ENCODE data around the gene P2RY2.

The P2RY2 gene

GRCh38 chr11:73210916-73211667 is 7.0 kb upstream of the P2RY2 start:
- no peak overlapping the region for H3K27ac Mint-ChIP-seq
- no peaks in the 10 kb centered on the region for H3K36me3 Mint-ChIP-seq
- no peaks in the 10 kb centered on the region for H3K4me1 Mint-ChIP-seq
- ATAC-seq, result no peak
- H3K9me3 Mint-ChIP-seq, result no peaks in the 10 kb centered on the region
- no peak overlapping the region for H3K4me3 Mint-ChIP-seq
- no peak for DNase-seq (ENCODE audit: low spot score in 2 of 2)

- no peak overlapping the region for H3K27ac Mint-ChIP-seq
- H3K4me1 Mint-ChIP-seq, result peaks cover 6% of the 10 kb centered on the region
- DNase-seq (ENCODE audit: low spot score in 2 of 2), result no peak
- no peak overlapping the region for H3K4me3 Mint-ChIP-seq
- H3K9me3 Mint-ChIP-seq, result no peaks in the 10 kb centered on the region
- no peaks in the 10 kb centered on the region for H3K36me3 Mint-ChIP-seq
- ATAC-seq, result no peak
Observed at GRCh38 chr11:73213196-73214143, 4.6 kb upstream of the P2RY2 start.

- no peaks in the 10 kb centered on the region for H3K36me3 Mint-ChIP-seq
- peaks cover 6% of the 10 kb centered on the region for H3K4me1 Mint-ChIP-seq
- no peak for DNase-seq (ENCODE audit: low spot score in 2 of 2)
- no peak overlapping the region for H3K4me3 Mint-ChIP-seq
- H3K9me3 Mint-ChIP-seq, result no peaks in the 10 kb centered on the region
- ATAC-seq, result no peak
- H3K27ac Mint-ChIP-seq, result no peak overlapping the region
Observed at GRCh38 chr11:73215191-73216134, 2.6 kb upstream of the P2RY2 start.

- DNase-seq (ENCODE audit: low spot score in 2 of 2), result no peak
- peaks cover 6% of the 10 kb centered on the region for H3K4me1 Mint-ChIP-seq
- H3K27ac Mint-ChIP-seq, result no peak overlapping the region
- no peaks in the 10 kb centered on the region for H3K9me3 Mint-ChIP-seq
- H3K4me3 Mint-ChIP-seq, result peak overlapping the region; percentile 48
- no peak for ATAC-seq
- no peaks in the 10 kb centered on the region for H3K36me3 Mint-ChIP-seq
Observed at GRCh38 chr11:73216465-73216864, 1.6 kb upstream of the P2RY2 start.

- DNase-seq (ENCODE audit: low spot score in 2 of 2) (no peak), ATAC-seq (no peak)
- H3K27ac Mint-ChIP-seq, result no peak overlapping the region
- no peaks in the 10 kb centered on the region for H3K9me3 Mint-ChIP-seq
- H3K4me1 Mint-ChIP-seq, result peaks cover 6% of the 10 kb centered on the region
- peak overlapping the region; percentile 48 for H3K4me3 Mint-ChIP-seq
- H3K36me3 Mint-ChIP-seq, result no peaks in the 10 kb centered on the region
Observed at GRCh38 chr11:73217131-73217809, 811 bp upstream of the P2RY2 start.

- Mint-ChIP-seq H3K27ac (no peak overlapping the region), H3K36me3 (no peaks in the 10 kb centered on the region), H3K4me3 (peak overlapping the region; percentile 48), H3K4me1 (peaks cover 6% of the 10 kb centered on the region), H3K9me3 (no peaks in the 10 kb centered on the region)
- no peak for ATAC-seq
- no peak for DNase-seq (ENCODE audit: low spot score in 2 of 2)
Observed at GRCh38 chr11:73217810-73218105, 323 bp upstream of the P2RY2 start.

GRCh38 chr11:73218830-73219215 is 742 bp downstream of the P2RY2 start:
- ATAC-seq, result no peak
- peak overlapping the region; percentile 48 for H3K4me3 Mint-ChIP-seq
- H3K36me3 Mint-ChIP-seq, result no peaks in the 10 kb centered on the region
- no peak for DNase-seq (ENCODE audit: low spot score in 2 of 2)
- H3K4me1 Mint-ChIP-seq, result peaks cover 6% of the 10 kb centered on the region
- H3K9me3 Mint-ChIP-seq, result no peaks in the 10 kb centered on the region
- H3K27ac Mint-ChIP-seq, result no peak overlapping the region

- peaks cover 13% of the 10 kb centered on the region for H3K4me1 Mint-ChIP-seq
- ATAC-seq (no peak), DNase-seq (ENCODE audit: low spot score in 2 of 2) (no peak)
- no peaks in the 10 kb centered on the region for H3K36me3 Mint-ChIP-seq
- H3K9me3 Mint-ChIP-seq, result no peaks in the 10 kb centered on the region
- H3K27ac Mint-ChIP-seq, result no peak overlapping the region
- peak overlapping the region; percentile 48 for H3K4me3 Mint-ChIP-seq
Observed at GRCh38 chr11:73219396-73220285, 1.6 kb downstream of the P2RY2 start.

GRCh38 chr11:73221451-73221850 is 3.4 kb downstream of the P2RY2 start:
- H3K4me1 Mint-ChIP-seq, result peaks cover 16% of the 10 kb centered on the region
- H3K27ac Mint-ChIP-seq, result no peak overlapping the region
- ATAC-seq, result no peak
- no peak for DNase-seq (ENCODE audit: low spot score in 2 of 2)
- no peak overlapping the region for H3K4me3 Mint-ChIP-seq
- H3K36me3 Mint-ChIP-seq, result no peaks in the 10 kb centered on the region
- no peaks in the 10 kb centered on the region for H3K9me3 Mint-ChIP-seq

GRCh38 chr11:73221996-73222395 is 3.9 kb downstream of the P2RY2 start:
- no peak for DNase-seq (ENCODE audit: low spot score in 2 of 2)
- no peak for ATAC-seq
- Mint-ChIP-seq H3K4me3 (no peak overlapping the region), H3K9me3 (no peaks in the 10 kb centered on the region), H3K4me1 (peaks cover 16% of the 10 kb centered on the region), H3K27ac (no peak overlapping the region), H3K36me3 (no peaks in the 10 kb centered on the region)

- H3K4me1 Mint-ChIP-seq, result peaks cover 10% of the 10 kb centered on the region
- H3K9me3 Mint-ChIP-seq, result no peaks in the 10 kb centered on the region
- no peaks in the 10 kb centered on the region for H3K36me3 Mint-ChIP-seq
- DNase-seq (ENCODE audit: low spot score in 2 of 2) (no peak), ATAC-seq (no peak)
- H3K4me3 Mint-ChIP-seq, result no peak overlapping the region
- peak overlapping the region; percentile 67 for H3K27ac Mint-ChIP-seq
Observed at GRCh38 chr11:73223998-73224730, 6.1 kb downstream of the P2RY2 start.

GRCh38 chr11:73225001-73225686 is 7.1 kb downstream of the P2RY2 start:
- Mint-ChIP-seq H3K36me3 (no peaks in the 10 kb centered on the region), H3K9me3 (no peaks in the 10 kb centered on the region), H3K4me3 (no peak overlapping the region), H3K27ac (peak overlapping the region; percentile 67), H3K4me1 (peaks cover 10% of the 10 kb centered on the region)
- ATAC-seq, result no peak
- no peak for DNase-seq (ENCODE audit: low spot score in 2 of 2)

- Mint-ChIP-seq H3K27ac (peak overlapping the region; percentile 67), H3K4me1 (peaks cover 10% of the 10 kb centered on the region)
- no peak for DNase-seq (ENCODE audit: low spot score in 2 of 2)
Observed at GRCh38 chr11:73225851-73226250, 7.8 kb downstream of the P2RY2 start.

More at GRCh38 chr11:73225851-73226250, 7.8 kb downstream of the P2RY2 start:
- Mint-ChIP-seq H3K4me3 (no peak overlapping the region), H3K36me3 (no peaks in the 10 kb centered on the region), H3K9me3 (no peaks in the 10 kb centered on the region)
- no peak for ATAC-seq

Measured in stimulated activated effector memory CD8-positive, alpha-beta T cell treated with anti-CD3 and anti-CD28 coated beads, Interleukin-12 subunit alpha, Interleukin-12 subunit beta, amount 100 ng/mL, for 72 hours (primary cell).